ENCODE data around the gene CTNND2.

The CTNND2 gene

DNA sequence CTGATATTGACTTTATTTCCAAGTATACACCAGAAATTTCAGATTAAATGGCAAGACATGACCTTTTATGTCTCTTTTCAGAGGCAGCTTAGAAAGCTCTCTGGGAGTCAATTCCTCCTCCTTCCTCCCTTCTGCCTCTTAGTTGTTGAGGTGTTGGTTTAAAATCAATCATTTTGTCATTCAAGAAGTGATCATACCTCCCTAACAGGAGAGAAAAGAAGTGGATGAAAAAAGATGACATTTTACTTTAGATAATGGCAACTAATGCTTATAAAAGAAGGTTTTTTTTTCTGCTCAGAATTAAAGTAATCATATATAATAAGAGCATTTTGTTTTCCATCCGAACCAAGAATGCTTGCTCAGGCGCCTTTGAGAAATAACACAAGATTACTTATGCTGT, 448.7 kb downstream of the CTNND2 start:
- no peak for DNase-seq (ENCODE audit: low read depth)
- H3K4me3 ChIP-seq (replicated peaks; ENCODE audit: low read depth, low read length), result no peak overlapping the region
- TF ChIP-seq, protein P1, sequence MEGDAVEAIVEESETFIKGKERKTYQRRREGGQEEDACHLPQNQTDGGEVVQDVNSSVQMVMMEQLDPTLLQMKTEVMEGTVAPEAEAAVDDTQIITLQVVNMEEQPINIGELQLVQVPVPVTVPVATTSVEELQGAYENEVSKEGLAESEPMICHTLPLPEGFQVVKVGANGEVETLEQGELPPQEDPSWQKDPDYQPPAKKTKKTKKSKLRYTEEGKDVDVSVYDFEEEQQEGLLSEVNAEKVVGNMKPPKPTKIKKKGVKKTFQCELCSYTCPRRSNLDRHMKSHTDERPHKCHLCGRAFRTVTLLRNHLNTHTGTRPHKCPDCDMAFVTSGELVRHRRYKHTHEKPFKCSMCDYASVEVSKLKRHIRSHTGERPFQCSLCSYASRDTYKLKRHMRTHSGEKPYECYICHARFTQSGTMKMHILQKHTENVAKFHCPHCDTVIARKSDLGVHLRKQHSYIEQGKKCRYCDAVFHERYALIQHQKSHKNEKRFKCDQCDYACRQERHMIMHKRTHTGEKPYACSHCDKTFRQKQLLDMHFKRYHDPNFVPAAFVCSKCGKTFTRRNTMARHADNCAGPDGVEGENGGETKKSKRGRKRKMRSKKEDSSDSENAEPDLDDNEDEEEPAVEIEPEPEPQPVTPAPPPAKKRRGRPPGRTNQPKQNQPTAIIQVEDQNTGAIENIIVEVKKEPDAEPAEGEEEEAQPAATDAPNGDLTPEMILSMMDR (IDR thresholded peaks at IDR 0.05; ENCODE audit: low read length, missing control alignments), result no peak

DNA sequence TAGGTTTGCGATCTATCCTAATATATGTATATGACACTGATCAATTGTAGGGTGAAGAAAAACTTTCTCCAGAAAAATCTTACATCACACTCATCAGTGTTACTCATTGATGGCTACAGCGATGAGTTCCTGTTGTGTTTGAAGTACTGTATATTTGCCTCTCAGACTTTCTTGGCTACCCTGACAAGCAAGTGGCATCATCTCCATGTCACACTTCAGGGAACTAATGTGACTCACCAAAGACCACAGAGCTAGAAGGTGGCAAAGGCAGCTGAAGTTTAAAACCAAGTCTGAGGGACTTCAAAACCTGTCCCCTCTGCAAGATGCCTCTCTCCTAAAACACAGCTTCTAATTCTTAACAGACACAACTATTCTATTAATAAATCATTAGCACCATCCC, 451.4 kb downstream of the CTNND2 start:
- no peak overlapping the region for H3K4me3 ChIP-seq (replicated peaks; ENCODE audit: low read depth, low read length)
- TF ChIP-seq, protein P1 (IDR thresholded peaks at IDR 0.05; ENCODE audit: low read length, missing control alignments), result no peak
- no peak for DNase-seq (ENCODE audit: low read depth)

DNA sequence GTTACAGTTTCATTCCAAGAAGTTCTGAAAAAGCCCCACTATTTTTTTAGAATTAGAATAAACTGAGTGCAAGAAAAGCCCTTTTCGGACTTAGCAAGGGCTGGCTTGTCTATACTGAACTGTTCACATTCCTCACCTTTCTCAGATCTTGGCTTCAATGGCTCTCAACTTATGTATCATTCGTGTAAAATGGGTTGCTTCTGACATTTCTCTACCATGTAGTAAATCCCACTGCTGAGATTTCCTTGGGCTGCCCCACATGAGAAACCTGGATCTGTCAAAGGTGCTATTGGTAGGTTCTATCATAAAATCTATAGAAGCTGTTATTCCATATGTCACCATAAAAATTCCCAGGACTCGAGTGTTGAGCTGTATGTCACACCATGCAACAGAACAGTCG, 454.3 kb downstream of the CTNND2 start:
- DNase-seq (ENCODE audit: low read depth), result no peak
- TF ChIP-seq, protein P1 (IDR thresholded peaks at IDR 0.05; ENCODE audit: low read length, missing control alignments), result no peak
- no peak overlapping the region for H3K4me3 ChIP-seq (replicated peaks; ENCODE audit: low read depth, low read length)

DNA sequence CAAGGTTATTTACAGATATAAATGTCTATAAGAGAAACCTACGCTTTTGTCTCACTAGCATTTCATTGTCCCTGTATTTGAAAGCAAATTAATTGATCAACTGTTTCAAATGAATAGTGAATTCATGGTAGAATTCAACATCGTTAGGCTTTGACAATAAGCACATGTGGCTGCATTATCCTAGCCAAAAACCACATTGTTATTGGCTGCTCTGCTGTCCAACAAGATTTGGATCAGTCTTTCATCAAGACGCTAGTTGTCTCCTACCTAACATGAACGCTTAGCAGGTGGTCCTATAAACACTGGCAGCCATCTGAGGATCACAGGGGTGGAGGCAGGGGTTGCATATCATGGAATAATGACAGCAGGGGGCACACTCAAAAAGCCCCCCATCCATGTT, 455.0 kb downstream of the CTNND2 start:
- no peak for DNase-seq (ENCODE audit: low read depth)
- no peak overlapping the region for H3K4me3 ChIP-seq (replicated peaks; ENCODE audit: low read depth, low read length)
- TF ChIP-seq, protein P1 (IDR thresholded peaks at IDR 0.05; ENCODE audit: low read length, missing control alignments), result no peak

DNA sequence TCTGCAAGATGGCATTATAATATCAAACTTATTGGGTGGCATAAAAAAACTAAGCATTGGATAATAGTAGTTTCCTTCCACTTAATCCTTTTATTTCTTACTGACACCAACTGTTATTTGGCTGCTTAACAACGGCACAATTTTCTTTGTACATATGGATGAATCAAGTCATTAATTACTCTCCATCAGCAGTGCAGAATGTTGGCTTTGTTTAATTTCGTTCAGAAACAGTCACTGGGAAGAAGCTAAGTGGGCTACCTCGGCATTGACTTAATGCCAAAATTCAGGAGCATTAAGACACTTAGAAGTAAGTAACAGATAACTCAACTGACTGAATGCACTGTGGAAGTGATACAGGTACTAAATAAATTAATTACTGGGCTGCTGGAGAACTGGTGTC, 460.4 kb downstream of the CTNND2 start:
- no peak overlapping the region for H3K4me3 ChIP-seq (replicated peaks; ENCODE audit: low read depth, low read length)
- DNase-seq (ENCODE audit: low read depth), result no peak
- TF ChIP-seq, protein P1 (IDR thresholded peaks at IDR 0.05; ENCODE audit: low read length, missing control alignments), result no peak

DNA sequence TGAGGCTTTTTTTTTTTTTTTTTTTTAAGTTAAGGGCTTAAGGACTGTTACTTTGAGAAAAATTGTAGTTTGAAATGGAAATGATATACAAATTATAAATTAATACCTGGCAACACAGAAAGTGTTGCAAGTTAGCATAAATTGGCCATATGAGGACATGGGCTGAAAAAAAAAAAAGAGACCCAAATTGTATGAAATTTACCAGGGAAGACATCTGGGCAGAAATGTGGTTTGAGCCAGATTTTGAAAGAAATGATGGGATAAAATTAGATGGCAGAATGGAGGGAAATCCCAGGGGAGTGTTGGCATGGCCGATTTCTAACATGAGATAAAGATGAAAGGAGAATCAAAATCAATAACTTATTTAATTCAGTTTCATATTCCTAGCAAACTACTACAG, 472.1 kb downstream of the CTNND2 start:
- DNase-seq (ENCODE audit: low read depth), result no peak
- H3K4me3 ChIP-seq (replicated peaks; ENCODE audit: low read depth, low read length), result no peak overlapping the region
- TF ChIP-seq, protein P1 (IDR thresholded peaks at IDR 0.05; ENCODE audit: low read length, missing control alignments), result no peak

DNA sequence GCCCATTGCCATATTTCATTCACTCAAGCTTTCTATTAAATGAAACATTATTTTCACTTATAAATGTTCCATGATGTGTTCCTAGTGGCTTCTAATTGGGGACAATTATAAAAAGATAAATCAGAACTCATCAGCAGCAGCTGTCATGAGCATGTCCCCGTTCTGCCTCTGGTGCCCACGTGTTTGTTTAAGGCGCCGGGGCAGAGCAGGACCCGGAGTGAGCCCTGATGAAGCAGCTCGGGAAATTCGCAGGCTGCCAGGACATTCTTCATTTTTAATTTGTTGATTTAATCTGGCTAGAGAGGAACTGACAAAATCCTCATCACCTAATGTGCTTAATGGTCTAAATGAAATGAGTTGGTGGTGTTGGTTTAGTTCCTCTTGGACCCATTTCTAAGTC, 475.0 kb downstream of the CTNND2 start:
- TF ChIP-seq, protein P1 (IDR thresholded peaks at IDR 0.05; ENCODE audit: low read length, missing control alignments), result no peak
- no peak overlapping the region for H3K4me3 ChIP-seq (replicated peaks; ENCODE audit: low read depth, low read length)
- DNase-seq (ENCODE audit: low read depth), result no peak
